HEK293T (cell line): Measurements from ENCODE around the gene VAT1L.
"Not testable (repeated sequence)": the region's sequence is repeated elsewhere in the genome, so short reads cannot be mapped to it uniquely, and the experiment has no call there.

ENCODE experiments used
- CTCF ChIA-PET: fragments of 350-600 bp; formaldehyde crosslinking; extraction: SDS; loops from one replicate; lab custom pipeline; 2021; ENCODE audit warnings: antibody characterized with exemption, inconsistent platforms; lab: Yijun Ruan, JAX
- POLR2A ChIA-PET: fragments of 350-600 bp; formaldehyde crosslinking; extraction: SDS; loops from one replicate; lab custom pipeline; 2020; ENCODE audit warnings: antibody characterized with exemption, inconsistent platforms; lab: Yijun Ruan, JAX
- DNase-seq: peaks from one replicate; pipeline ENCODE4 v3.0.0; 2012; ENCODE audit warnings: mixed read lengths; ENCODE audit errors: extremely low spot score
- ARNT ChIP-seq: fragments of 450-650 bp; IDR thresholded peaks from 2 replicates; pipeline ENCODE4 v1.6.1; 2017; ENCODE audit warnings: mild to moderate bottlenecking
- BHLHE40 ChIP-seq: fragments of 450-650 bp; IDR thresholded peaks from 2 replicates; pipeline ENCODE4 v1.6.1; 2016; ENCODE audit warnings: mild to moderate bottlenecking, moderate library complexity, borderline replicate concordance
- CTBP1 ChIP-seq: fragments of 450-650 bp; IDR thresholded peaks from 2 replicates; pipeline ENCODE4 v1.6.1; 2016; ENCODE audit warnings: borderline replicate concordance
- ELF4 ChIP-seq: fragments of 450-650 bp; IDR thresholded peaks from 2 replicates; pipeline ENCODE4 v1.6.1; 2017; ENCODE audit warnings: antibody characterized with exemption
- FOXA1 ChIP-seq: fragments of 450-650 bp; IDR thresholded peaks from 2 replicates; pipeline ENCODE4 v1.6.1; 2016; ENCODE audit warnings: mild to moderate bottlenecking
- FOXK2 ChIP-seq: fragments of 450-650 bp; IDR thresholded peaks from 2 replicates; pipeline ENCODE4 v1.6.1; 2016; ENCODE audit warnings: mild to moderate bottlenecking
- FOXM1 ChIP-seq: fragments of 450-650 bp; IDR thresholded peaks from 2 replicates; pipeline ENCODE4 v1.6.1; 2017; ENCODE audit warnings: mild to moderate bottlenecking, borderline replicate concordance
- HDGF ChIP-seq: fragments of 450-650 bp; IDR thresholded peaks from 2 replicates; pipeline ENCODE4 v1.6.1; 2017; ENCODE audit warnings: antibody characterized with exemption, borderline replicate concordance
- L3MBTL2 ChIP-seq: fragments of 450-650 bp; conservative IDR thresholded peaks from 2 replicates; pipeline ENCODE4 v1.6.1; 2016; ENCODE audit warnings: mild to moderate bottlenecking
- LEF1 ChIP-seq: fragments of 450-650 bp; IDR thresholded peaks from 2 replicates; pipeline ENCODE4 v1.6.1; 2017; ENCODE audit warnings: mild to moderate bottlenecking, borderline replicate concordance
- NFRKB ChIP-seq: fragments of 450-650 bp; IDR thresholded peaks from 2 replicates; pipeline ENCODE4 v1.6.1; 2016; ENCODE audit warnings: mild to moderate bottlenecking, moderate library complexity
- PKNOX1 ChIP-seq: fragments of 450-650 bp; IDR thresholded peaks from 2 replicates; pipeline ENCODE4 v1.6.1; 2016
- SP1 ChIP-seq: fragments of 450-650 bp; IDR thresholded peaks from 2 replicates; pipeline ENCODE4 v1.6.1; 2017
- SUZ12 ChIP-seq: fragments of 450-650 bp; IDR thresholded peaks from 2 replicates; pipeline ENCODE4 v1.6.1; 2016; ENCODE audit warnings: mild to moderate bottlenecking
- TARDBP ChIP-seq: fragments of 450-650 bp; IDR thresholded peaks from 2 replicates; pipeline ENCODE4 v1.6.1; 2016
- ZNF384 ChIP-seq: fragments of 450-650 bp; IDR thresholded peaks from 2 replicates; pipeline ENCODE4 v1.6.1; 2016

VAT1L gene

GRCh38 chr16:77938913-77939312, 150.5 kb downstream of the VAT1L start:
- CTCF ChIA-PET, result interaction anchor here (0.7 kb wide), 1 partner anchor 11 kb away, joined by 3 read pairs; no protein-coding TSS in a partner anchor
- no peak for TF ChIP-seq CTBP1
- no peak for TF ChIP-seq FOXM1
- no peak for TF ChIP-seq SP1
- no peak for TF ChIP-seq L3MBTL2
- no peak for TF ChIP-seq FOXK2
- no peak for TF ChIP-seq FOXA1
- TF ChIP-seq HDGF, result no peak
- no peak for TF ChIP-seq PKNOX1
- no peak for TF ChIP-seq NFRKB
- no peak for TF ChIP-seq ELF4
- no peak for TF ChIP-seq SUZ12
- TF ChIP-seq ARNT, result no peak
- no peak for TF ChIP-seq TARDBP
- TF ChIP-seq LEF1, result no peak
- no peak for TF ChIP-seq BHLHE40
- no peak for TF ChIP-seq ZNF384
- POLR2A ChIA-PET, result no interaction called here
- DNase-seq, result no peak

GRCh38 chr16:77939968-77940367, 151.6 kb downstream of the VAT1L start:
- TF ChIP-seq TARDBP (no peak), FOXA1 (no peak), NFRKB (no peak), ZNF384 (no peak), CTBP1 (no peak), HDGF (no peak), SP1 (no peak), FOXM1 (no peak), PKNOX1 (no peak)
- no peak for DNase-seq
- ChIA-PET CTCF (no interaction called here), POLR2A (no interaction called here)

DNA sequence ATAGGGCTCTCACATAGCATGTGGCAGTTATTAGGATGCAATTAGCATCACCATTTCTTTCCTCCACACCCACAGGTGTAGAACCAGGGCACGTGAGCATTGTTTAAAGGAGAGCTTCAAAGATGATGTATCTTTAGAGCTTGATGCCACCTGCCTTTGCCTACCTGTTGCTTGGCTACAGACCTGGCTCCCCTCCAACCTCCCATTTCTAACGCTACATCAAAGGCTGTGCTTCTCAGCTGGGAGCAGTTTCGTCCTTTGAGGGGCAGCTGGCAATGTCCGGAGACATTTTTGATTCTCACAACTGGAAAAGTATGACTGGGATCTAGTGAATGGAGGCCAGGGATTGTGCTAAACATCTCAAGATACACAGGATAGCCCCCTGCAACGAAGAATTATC, 155.4 kb downstream of the VAT1L start:
- ChIA-PET CTCF (no interaction called here), POLR2A (no interaction called here)
- TF ChIP-seq SP1 (no peak), PKNOX1 (no peak), BHLHE40 (no peak), HDGF (no peak), ELF4 (no peak), FOXA1 (no peak), L3MBTL2 (no peak), TARDBP (no peak), NFRKB (no peak), ARNT (no peak), FOXM1 (no peak), SUZ12 (no peak), CTBP1 (no peak)
- DNase-seq, result no peak

- DNase-seq, result no peak
- ChIA-PET POLR2A (no interaction called here), CTCF (no interaction called here)
- no peak for TF ChIP-seq FOXA1
- no peak for TF ChIP-seq L3MBTL2
- no peak for TF ChIP-seq HDGF
- no peak for TF ChIP-seq CTBP1
- TF ChIP-seq ARNT, result no peak
- TF ChIP-seq PKNOX1, result no peak
- TF ChIP-seq FOXM1, result no peak
- no peak for TF ChIP-seq BHLHE40
- no peak for TF ChIP-seq TARDBP
- TF ChIP-seq LEF1, result no peak
- no peak for TF ChIP-seq ZNF384
- no peak for TF ChIP-seq FOXK2
- TF ChIP-seq ELF4, result no peak
- no peak for TF ChIP-seq SP1
- TF ChIP-seq SUZ12, result no peak
- no peak for TF ChIP-seq NFRKB
Measured at GRCh38 chr16:77944631-77945030, 156.3 kb downstream of the VAT1L start.

GRCh38 chr16:77945126-77945525, 156.8 kb downstream of the VAT1L start:
- no peak for TF ChIP-seq FOXM1
- POLR2A ChIA-PET, result no interaction called here
- no peak for DNase-seq
- CTCF ChIA-PET, result no interaction called here

DNA sequence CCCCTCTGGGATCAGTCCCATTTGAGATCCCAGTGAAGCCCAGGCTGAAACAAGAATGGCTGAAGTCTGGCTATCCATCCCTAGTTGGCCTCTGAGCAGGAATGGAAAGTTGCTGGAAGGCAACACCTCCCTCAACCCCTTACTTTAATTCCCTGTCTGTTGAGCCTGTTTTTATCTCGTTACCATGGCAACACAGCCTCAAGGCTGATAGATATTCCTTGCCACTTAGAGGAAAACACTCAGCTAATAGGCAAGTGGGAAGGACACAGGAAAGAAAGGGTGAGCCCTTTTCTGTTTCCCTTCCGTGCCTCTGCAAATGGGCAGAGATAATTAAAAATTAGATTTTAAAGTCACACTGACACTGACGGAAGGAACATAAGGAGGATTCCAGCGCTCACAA, 158.5 kb downstream of the VAT1L start:
- TF ChIP-seq ZNF384 (no peak), LEF1 (no peak), BHLHE40 (no peak), CTBP1 (no peak), ARNT (no peak), FOXK2 (no peak), L3MBTL2 (no peak), FOXA1 (no peak), SP1 (no peak), HDGF (no peak), SUZ12 (no peak), ELF4 (no peak), PKNOX1 (no peak)
- ChIA-PET POLR2A (no interaction called here), CTCF (no interaction called here)
- DNase-seq, result peak; percentile 45

DNA sequence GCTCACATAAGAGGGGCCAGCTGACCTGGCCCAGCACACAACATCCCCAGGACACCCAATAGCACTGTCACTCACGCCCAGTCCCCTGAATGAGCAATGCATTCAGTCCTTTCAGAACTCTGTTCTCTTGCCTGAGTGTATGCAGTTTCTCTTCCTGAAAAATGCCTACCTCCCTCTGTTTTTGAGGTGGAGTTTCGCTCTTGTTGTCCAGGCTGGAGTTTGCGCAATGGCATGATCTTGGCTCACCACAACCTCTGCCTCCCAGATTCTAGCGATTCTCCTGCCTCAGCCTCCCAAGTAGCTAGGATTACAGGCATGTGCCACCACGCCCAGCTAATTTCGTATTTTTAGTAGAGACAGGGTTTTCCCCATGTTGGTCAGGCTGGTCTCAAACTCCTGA, 159.2 kb downstream of the VAT1L start:
- POLR2A ChIA-PET, CTCF ChIA-PET, DNase-seq: not testable (repeated sequence)
